Measurements from ENCODE around the gene ACMSD.

The ACMSD gene

GRCh38 chr2:134910763-134911399, 72.5 kb downstream of the ACMSD start:
- DNase-seq = no peak

DNA sequence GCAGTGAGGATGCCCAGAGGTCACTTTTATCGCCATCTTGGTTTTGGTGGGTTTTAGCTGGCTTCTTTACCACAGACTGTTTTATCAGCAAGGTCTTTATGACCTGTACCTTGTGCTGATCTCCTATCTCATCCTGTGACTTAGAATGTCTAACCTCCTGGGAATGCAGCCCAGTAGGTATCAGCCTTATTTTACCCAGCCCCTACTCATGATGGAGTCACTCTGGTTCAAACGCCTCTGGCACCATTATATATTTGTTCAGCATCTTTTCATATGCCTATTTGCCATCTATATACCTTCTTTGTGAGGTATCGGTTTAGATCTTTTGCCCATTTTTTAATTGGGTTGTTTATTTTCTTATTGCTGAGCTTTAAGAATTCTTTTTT, 73.0 kb downstream of the ACMSD start:
- DNase-seq = no peak

- no peak for DNase-seq
Measured at GRCh38 chr2:134912361-134912760, 73.9 kb downstream of the ACMSD start.

DNA sequence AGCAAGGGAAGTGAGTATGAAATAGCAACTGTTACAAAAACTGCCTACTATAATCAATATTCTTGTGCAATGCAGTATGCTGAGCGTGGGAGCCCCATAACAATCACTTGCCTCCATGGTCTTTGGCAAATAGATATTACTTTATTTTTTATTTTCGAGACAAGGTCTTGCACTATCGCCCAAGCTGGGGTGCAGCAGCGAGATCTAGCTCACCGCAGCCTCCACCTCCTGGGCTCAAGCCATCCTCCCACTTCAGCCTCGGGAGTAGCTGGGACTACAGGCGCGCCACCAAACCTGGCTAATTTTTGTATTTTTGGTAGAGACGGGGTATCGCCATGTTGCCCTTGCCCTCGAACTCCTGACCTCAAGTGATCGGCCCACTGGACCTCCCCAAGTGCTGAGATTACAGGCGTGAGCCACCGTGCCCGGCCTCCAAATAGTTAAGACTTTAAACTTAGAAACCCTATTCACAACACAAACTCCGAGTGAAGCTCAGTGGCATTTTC, 79.0 kb downstream of the ACMSD start:
- DNase-seq = no peak

GRCh38 chr2:134917888-134918525, 79.6 kb downstream of the ACMSD start:
- peak; percentile 79 for DNase-seq

GRCh38 chr2:134918526-134919340, 80.3 kb downstream of the ACMSD start, which contains the start of gene CCNT2:
TSS of gene CCNT2 (plus strand) at chr2:134918822. CDS start at chr2:134918855, 33 bp downstream.
- DNase-seq = peak; percentile 86

GRCh38 chr2:134919341-134920210, 81.2 kb downstream of the ACMSD start:
- no peak for DNase-seq

- no peak for DNase-seq
Measured at GRCh38 chr2:134924912-134925311, 86.5 kb downstream of the ACMSD start.

DNA sequence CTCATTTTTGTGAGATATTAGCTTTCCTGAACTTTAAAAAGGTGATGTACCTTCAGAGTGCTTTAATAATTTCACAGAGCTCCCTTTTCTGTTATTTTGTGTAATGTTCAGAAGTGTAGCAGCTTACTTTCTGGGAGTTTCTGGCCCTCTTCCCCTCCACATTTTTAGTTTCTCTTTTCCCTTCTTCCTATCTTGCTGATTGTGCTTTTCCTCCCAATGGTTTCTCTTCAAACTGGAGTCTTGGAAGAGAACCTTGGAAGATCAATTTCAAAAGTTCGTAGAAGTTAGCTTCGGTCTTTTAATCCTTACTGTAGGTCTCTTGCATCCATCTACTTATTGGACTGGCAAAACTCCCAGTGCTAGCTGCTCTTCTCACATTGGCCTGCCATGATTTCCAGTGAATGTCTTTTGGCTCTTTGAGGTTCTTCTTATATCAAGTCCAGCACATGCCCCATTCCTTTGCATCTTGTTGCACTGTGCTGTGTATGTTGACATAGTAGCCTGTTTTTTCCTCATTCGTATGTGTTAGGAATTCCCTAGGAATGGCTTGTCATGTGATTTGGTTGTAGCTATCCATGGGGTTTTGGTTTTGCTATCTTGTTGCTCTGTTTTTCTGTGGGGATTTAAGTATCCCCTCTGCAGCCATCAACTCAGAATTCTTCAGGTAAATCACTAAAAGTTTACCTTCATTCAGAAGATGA, 88.0 kb downstream of the ACMSD start:
- no peak for DNase-seq

- no peak for DNase-seq
Measured at GRCh38 chr2:134927195-134927594, 88.8 kb downstream of the ACMSD start.

DNA sequence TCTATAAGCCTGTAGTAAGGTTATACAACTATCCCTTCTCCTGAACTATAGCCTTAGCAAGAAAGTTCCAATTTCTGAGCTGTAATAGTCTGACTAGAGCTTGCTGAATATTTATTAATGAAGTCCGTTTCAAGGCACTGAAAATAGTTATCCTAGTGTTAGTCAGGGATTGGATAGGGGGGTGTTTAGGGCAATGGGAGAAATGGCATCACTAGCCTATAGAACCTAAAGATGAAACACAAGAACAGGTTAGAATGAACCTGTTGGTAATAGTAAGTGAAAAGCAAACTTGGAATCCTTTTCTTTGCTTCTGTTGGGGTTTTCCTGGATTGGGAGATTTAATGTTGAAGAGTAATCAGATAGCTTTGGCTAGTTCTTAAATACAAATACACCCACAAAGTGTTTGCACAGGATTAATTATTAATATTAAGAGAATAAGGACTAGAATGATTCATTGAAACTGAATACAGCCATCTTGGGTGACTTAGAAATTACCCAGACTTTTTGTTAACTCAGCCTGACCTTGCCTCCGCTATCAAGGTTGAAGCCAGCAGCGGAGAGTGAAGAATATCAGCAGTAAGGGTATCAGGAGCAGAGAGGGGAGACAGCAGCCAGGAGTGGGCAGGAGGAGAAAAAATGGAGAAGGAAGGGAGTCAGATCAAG, 94.6 kb downstream of the ACMSD start:
- DNase-seq = no peak

DNA sequence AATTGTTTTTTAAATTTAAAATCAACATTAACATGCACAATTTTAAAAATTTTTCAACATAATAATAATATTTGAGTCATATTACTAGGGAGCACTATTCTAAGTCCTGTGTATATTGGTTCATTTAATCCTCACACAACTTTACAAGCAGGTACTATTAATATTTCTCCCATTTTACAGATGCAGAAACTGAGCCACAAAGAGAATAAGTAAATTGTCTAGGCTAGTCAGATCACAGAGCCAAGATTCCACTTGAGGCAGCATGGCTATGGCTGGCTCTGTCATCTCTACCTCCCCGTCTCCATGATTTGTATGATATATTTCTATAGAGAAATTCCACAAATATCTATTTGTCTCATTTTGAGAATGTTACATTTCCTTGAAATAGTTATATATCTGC, 95.3 kb downstream of the ACMSD start:
- no peak for DNase-seq

- no peak for DNase-seq
Measured at GRCh38 chr2:134934150-134934549, 95.7 kb downstream of the ACMSD start.

DNA sequence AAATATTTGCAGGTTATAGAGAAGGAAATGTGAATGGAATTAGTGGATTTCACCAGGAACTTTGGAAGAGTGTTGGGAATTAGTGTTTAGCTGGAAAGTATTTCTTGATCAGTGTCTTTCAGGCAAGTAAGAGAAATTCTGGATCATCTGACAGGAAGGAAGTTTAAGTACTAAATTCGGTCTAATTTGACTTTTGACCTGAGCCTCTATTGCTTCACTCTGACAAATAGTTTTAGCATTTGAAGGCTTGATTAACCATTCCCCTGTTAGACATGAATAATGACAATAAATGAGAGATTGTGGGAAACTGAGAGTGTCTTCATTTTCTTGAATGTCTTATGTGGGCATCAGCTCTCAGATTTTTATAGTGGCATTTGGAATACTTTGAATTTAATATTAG, 96.2 kb downstream of the ACMSD start:
- no peak for DNase-seq

GRCh38 chr2:134936691-134937090, 98.3 kb downstream of the ACMSD start:
- no peak for DNase-seq

- no peak for DNase-seq
Measured at GRCh38 chr2:134943540-134943939, 105.1 kb downstream of the ACMSD start.

- DNase-seq = no peak
Measured at GRCh38 chr2:134944975-134945374, 106.6 kb downstream of the ACMSD start.

GRCh38 chr2:134946073-134946472, 107.7 kb downstream of the ACMSD start:
- no peak for DNase-seq

- no peak for DNase-seq
Measured at GRCh38 chr2:134949981-134950708, 111.7 kb downstream of the ACMSD start.

DNA sequence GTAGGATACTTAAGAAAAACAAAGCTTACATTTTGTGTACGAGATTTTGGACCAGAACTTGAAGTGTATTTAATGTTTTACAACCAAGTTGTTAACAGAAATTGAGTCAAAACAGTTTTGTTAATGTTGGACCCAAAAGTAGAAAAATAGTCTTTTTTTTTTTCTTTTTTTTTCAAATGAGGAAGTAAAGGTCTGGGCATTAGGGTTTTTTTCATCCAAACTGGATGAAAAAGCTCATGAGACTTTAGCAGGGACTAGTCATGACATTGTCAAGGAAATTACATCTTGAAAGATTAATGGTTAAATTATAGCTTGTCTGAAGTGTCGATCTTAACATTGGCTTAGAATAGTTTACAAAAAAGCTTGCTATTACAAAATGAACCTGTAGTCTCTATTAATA, 112.5 kb downstream of the ACMSD start:
- no peak for DNase-seq

Data from NCI-H1436 treated with DMSO at 0.1 percent for 48 hours (cell line).